HCT116 (cell line): ENCODE results near the gene ACOXL.

ENCODE experiments used
- CTCF ChIP-seq, 3 experiments: fragments of 200-600 bp in 1 of 3; sonication (generic) in 1 of 3; IDR thresholded peaks in 2 of 3; conservative IDR thresholded peaks in 1 of 3; 2 replicates each; pipeline ENCODE4 v1.5.1; 2012 to 2017; ENCODE audit warnings: low read depth in 2 of 3, low read length in 2 of 3, antibody characterized with exemption in 1 of 3, borderline replicate concordance in 1 of 3, control low read depth in 1 of 3, mild to moderate bottlenecking in 1 of 3, mixed read lengths in 1 of 3, mixed run types in 1 of 3, moderate library complexity in 1 of 3; ENCODE audit not compliant: insufficient read depth in 1 of 3
- JUND ChIP-seq: IDR thresholded peaks from 2 replicates; pipeline ENCODE4 v1.6.1; 2012
- MAX ChIP-seq: IDR thresholded peaks from 2 replicates; pipeline ENCODE4 v1.6.1; 2012
- POLR2A ChIP-seq: IDR thresholded peaks from 2 replicates; pipeline ENCODE4 v1.7.0; 2011; ENCODE audit warnings: borderline replicate concordance; ENCODE audit not compliant: insufficient read depth, insufficient read length; ENCODE audit errors: extremely low read depth
- POLR2AphosphoS5 ChIP-seq: IDR thresholded peaks from 2 replicates; pipeline ENCODE4 v1.6.1; 2011; ENCODE audit warnings: mild to moderate bottlenecking, low read depth, low read length, moderate library complexity
- RAD21 ChIP-seq: IDR thresholded peaks from 2 replicates; pipeline ENCODE4 v1.6.1; 2012; ENCODE audit warnings: low read depth, mild to moderate bottlenecking
- REST ChIP-seq: IDR thresholded peaks from 2 replicates; pipeline ENCODE4 v1.6.1; 2012; ENCODE audit warnings: low read depth
- ZNF274 ChIP-seq: fragments of 200-500 bp; sonication (Bioruptor generic); IDR thresholded peaks from 2 replicates; pipeline ENCODE4 v1.6.1; 2014; ENCODE audit warnings: mild to moderate bottlenecking, low read depth, low read length, inconsistent platforms

GRCh38 chr2:110737783-110738182 lies 5.4 kb downstream of the ACOXL start:
- TF ChIP-seq CTCF (IDR thresholded peaks at IDR 0.05 in 2 of 3, conservative IDR thresholded peaks at IDR 0.05 in 1 of 3; ENCODE audit: borderline replicate concordance in 1 of 3, insufficient read depth in 1 of 3, low read depth in 2 of 3, low read length in 2 of 3) (no peak), REST (no peak), ZNF274 (no peak), MAX (no peak), JUND (no peak), POLR2A (no peak), RAD21 (no peak), POLR2AphosphoS5 (no peak)
